Spinal cord (tissue), 10 donors: ENCODE data around the gene MAP7. TPM values are rescaled to one million over a fixed set of nuclear protein-coding genes. Genes with fewer than 3 reads are reported as not detected.

ENCODE experiments used
- DNase-seq, 6 donors: peaks; one replicate each; pipeline versions ENCODE4 v3.0.0 to v3.0.0-alpha.2; 2013 to 2015; ENCODE audit warnings: low spot score in 6 of 6, low read depth in 4 of 6
- H3K27ac ChIP-seq: one replicate; pipeline ENCODE4 v1.5.1; 2013; ENCODE audit warnings: low read depth, low read length, control low read depth
- H3K27me3 ChIP-seq: one replicate; pipeline ENCODE4 v1.6.1; 2013; ENCODE audit warnings: low read length; ENCODE audit not compliant: control insufficient read depth, insufficient read depth
- H3K36me3 ChIP-seq: one replicate; pipeline ENCODE4 v1.6.1; 2013; ENCODE audit warnings: low read length; ENCODE audit not compliant: control insufficient read depth, insufficient read depth
- H3K4me1 ChIP-seq: one replicate; pipeline ENCODE4 v1.6.1; 2013; ENCODE audit warnings: low read length; ENCODE audit not compliant: control insufficient read depth, insufficient read depth
- H3K4me3 ChIP-seq: one replicate; pipeline ENCODE4 v1.5.1; 2013; ENCODE audit warnings: low read depth, low read length, control low read depth
- H3K9me3 ChIP-seq: one replicate; pipeline ENCODE4 v1.6.1; 2013; ENCODE audit warnings: low read length; ENCODE audit not compliant: control insufficient read depth, insufficient read depth
- whole genome bisulfite sequencing: methylation state at CpG from one replicate; pipeline ENCODE4 v1.1.5; 2013; ENCODE audit warnings: missing lambda C conversion rate; ENCODE audit not compliant: insufficient coverage; 5-methylcytosine and 5-hydroxymethylcytosine counted together
- polyA plus RNA-seq, 2 donors: library from polyadenylated mRNA; unstranded; fragments of 120-200 nt; gene quantifications; one replicate each; pipeline ENCODE4 v1.2.1, GENCODE V29; 2013; ENCODE audit not compliant: insufficient read length in 2 of 2
- total RNA-seq, 2 donors: library from RNA; depleted of rRNA in 1 of 2; stranded (reverse); fragments of 120-200 nt in 1 of 2; fragments of >200 nt in 1 of 2; gene quantifications; one replicate each; pipeline versions ENCODE4 v1.2.3 to v1.2.4, GENCODE V29; 2013 to 2014
- donor health status: healthy.

Gene MAP7
- total and polyA plus RNA-seq, 4 donors, result 9.9 to 19.7 (median 13.9) TPM

DNA sequence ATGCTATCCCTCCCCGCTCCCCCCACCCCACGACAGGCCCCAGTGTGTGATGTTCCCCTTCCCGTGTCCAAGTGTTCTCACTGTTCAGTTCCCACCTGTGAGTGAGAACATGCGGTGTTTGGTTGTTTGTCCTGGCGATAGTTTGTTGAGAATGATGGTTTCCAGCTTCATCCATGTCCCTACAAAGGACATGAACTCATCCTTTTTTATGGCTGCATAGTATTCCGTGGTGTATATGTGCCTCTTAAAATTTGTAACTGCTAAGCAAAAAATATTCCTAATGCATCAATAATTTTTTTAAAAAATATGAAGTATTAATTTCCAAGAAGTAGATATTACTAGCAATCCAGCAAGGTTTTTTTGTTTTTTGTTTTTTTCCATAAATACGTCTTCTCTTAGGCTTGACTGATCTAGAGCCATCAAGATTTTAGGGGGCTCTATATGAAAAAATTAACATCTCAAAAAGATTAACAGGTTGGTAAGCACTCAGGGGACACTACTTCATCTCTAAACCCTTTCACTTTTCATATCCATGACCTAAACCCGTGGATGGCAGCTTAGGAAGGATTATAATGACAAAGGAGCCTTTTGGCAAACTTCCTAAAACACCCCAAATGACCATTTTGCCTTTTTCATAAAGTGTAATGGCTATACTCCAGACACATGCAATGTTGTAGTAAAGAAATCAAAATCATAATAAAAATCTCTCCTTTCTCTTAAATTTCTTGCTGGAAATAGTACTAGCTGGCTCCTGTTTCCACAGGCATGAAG, 14.2 kb downstream of the MAP7 start:
- no CpG with 5 or more reads among the region's 8 CpGs for WGBS
- Histone ChIP-seq H3K36me3 (no peaks in the 10 kb centered on the region), H3K27ac (no peak overlapping the region)

DNA sequence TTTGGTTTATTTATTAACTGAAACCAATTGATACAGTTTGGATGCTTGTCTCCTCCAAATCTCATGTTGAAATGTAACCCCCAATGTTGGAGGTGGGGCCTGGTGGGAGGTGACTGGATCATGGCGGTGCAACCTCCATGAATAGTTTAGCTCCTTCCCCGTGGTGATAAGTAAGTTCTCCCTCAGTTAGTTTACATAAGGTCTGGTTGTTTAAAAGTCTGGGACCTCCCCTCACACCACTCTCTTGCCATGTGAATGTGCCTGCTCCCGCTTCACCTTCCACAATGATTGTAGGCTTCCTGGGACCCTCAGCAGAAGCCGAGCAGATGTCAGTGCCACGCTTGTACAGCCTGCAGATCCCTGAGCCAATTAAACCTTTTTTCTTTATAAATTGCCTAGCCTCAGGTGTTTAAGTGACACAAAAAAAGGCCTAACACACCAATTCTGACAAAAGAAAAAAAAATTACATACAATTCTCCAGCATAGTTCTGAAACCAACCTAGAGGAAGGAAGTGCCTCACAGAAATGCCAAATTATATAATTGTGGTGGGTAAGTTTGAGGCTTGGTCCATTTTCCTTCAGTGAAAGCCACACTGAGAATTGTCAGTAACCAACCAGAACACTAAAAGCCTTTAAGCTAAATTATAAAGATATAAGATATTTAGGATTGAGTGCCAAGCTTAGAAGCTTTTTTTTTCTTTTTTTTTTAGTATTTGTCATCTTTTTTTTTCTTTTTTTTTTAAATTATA, 15.0 kb downstream of the MAP7 start:
- Histone ChIP-seq H3K4me3 (no peak overlapping the region), H3K27me3 (no peaks in the 10 kb centered on the region), H3K36me3 (no peaks in the 10 kb centered on the region), H3K4me1 (no peaks in the 10 kb centered on the region), H3K27ac (no peak overlapping the region), H3K9me3 (no peaks in the 10 kb centered on the region)
- DNase-seq, result no peak
- 100% methylated on average over 1 of the region's 5 CpGs for WGBS

More for the DNA sequence above, 14.2 kb downstream of the MAP7 start:
- Histone ChIP-seq H3K27me3 (no peaks in the 10 kb centered on the region), H3K4me1 (no peaks in the 10 kb centered on the region), H3K4me3 (no peak overlapping the region), H3K9me3 (no peaks in the 10 kb centered on the region)
- peak in 1 of 6 donors; percentile 61 for DNase-seq

DNA sequence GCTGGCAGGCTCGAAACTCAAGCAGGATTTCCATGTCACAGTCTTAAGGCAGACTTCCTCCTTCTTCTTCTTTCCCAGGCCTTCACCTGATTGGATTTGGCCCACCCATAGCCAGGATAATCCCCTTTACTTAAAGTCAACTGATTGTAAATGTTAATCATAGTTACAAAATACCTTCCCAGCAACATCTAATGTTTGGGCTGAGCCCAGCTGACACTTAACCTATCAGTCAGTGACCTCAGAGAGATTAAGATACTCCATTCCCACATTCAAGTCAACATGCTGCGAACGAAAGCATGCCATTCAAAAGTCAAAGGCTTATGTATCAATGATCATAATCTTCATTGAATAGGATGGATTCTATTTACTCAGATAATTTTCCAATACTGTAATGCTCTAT, 16.0 kb downstream of the MAP7 start:
- no peaks in the 10 kb centered on the region for H3K4me1 ChIP-seq
- H3K27ac ChIP-seq, result no peak overlapping the region
- no peaks in the 10 kb centered on the region for H3K27me3 ChIP-seq
- DNase-seq, result no peak
- 50% methylated on average over 1 of the region's 3 CpGs for WGBS
- H3K4me3 ChIP-seq, result no peak overlapping the region
- no peaks in the 10 kb centered on the region for H3K9me3 ChIP-seq
- H3K36me3 ChIP-seq, result no peaks in the 10 kb centered on the region

DNA sequence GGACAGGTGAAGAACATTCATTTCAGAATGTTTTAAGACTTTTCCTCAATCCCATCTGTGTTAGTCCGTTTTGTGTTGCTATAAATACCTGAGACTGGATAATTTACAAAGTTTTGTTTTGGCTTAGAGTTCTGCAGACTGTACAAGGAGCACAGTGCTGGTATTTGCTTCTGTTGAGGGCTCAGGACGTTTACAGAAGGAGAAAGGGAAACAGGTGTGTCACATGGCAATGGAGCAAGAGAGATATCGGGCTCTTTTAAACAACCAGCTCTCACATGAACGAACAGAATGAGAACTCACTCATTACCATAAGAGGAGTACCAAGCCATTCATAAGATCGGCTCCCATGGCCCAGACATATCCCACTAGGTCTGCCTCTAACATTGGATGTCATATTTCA, 16.7 kb downstream of the MAP7 start:
- 73% methylated on average over 4 of the region's 5 CpGs for WGBS
- H3K27me3 ChIP-seq, result no peaks in the 10 kb centered on the region
- DNase-seq, result no peak

DNA sequence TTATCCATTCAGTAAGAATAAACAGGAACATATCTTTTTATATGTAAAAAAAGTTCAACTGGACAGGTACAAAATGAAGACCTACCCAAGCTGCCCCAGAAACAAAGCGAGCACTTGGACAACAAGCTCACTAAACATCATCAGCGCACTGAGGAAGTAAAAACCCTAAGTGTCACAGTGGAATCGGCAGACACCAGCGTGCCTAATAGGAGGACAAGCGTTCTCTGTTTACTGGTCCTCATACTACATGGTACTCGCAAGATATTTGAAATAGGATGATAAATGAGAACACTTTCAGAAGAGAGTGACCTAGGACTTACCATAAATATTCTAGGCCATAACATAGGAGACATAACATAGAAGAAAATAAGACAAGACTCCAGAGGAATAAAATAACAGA, 18.2 kb downstream of the MAP7 start:
- Histone ChIP-seq H3K27me3 (no peaks in the 10 kb centered on the region), H3K4me3 (no peak overlapping the region), H3K4me1 (peaks cover under 1% of the 10 kb centered on the region), H3K9me3 (no peaks in the 10 kb centered on the region), H3K36me3 (no peaks in the 10 kb centered on the region), H3K27ac (no peak overlapping the region)
- WGBS, result 83% methylated on average over 2 of the region's 6 CpGs
- no peak for DNase-seq

More for the DNA sequence above, 16.7 kb downstream of the MAP7 start:
- Histone ChIP-seq H3K9me3 (no peaks in the 10 kb centered on the region), H3K36me3 (no peaks in the 10 kb centered on the region), H3K27ac (no peak overlapping the region), H3K4me1 (no peaks in the 10 kb centered on the region), H3K4me3 (no peak overlapping the region)

DNA sequence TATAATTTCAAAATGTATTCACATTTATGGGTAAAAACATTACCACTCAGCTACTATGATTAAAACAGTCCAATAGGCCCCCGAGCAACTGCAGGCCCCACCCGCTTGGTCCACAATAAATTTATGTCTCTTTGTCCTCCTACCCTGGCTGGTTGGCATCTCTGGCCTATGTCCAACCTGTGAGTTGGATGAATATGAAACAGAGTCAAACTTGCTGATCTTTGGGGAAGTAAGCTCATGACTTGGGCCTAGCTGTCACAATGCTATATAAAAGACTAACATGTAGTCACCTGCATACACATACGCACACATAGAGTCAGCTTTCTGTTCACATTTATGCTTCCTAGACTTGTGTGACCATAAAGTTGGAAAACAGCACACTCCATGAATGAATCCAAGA, 20.5 kb downstream of the MAP7 start:
- WGBS, result 100% methylated on average over 1 of the region's 3 CpGs
- Histone ChIP-seq H3K27ac (no peak overlapping the region), H3K9me3 (no peaks in the 10 kb centered on the region), H3K27me3 (no peaks in the 10 kb centered on the region), H3K4me3 (no peak overlapping the region), H3K4me1 (peaks cover 11% of the 10 kb centered on the region), H3K36me3 (no peaks in the 10 kb centered on the region)
- DNase-seq, result no peak

DNA sequence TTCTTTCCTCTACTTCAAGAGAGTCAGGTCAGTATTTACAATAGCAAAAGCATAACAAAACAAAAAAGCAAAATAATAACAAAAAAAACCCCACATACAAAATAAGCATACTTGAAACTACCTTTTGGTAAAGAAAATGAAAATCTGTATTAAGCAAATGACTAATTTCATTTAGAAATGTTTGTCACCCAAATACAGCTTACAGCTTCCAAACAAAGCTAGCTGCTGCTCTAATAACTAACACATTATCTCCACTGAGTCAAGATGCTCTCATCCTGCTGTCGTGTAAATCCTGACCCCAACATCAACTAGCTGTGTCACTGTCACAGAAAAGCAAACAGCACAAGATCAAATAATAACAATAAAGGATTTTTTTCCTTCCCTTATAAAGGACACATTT, 21.7 kb downstream of the MAP7 start:
- H3K27ac ChIP-seq, result no peak overlapping the region
- H3K36me3 ChIP-seq, result no peaks in the 10 kb centered on the region
- H3K4me1 ChIP-seq, result peaks cover 11% of the 10 kb centered on the region
- no CpG with 5 or more reads among the region's 1 CpG for WGBS
- DNase-seq, result no peak
- no peaks in the 10 kb centered on the region for H3K9me3 ChIP-seq
- no peaks in the 10 kb centered on the region for H3K27me3 ChIP-seq
- H3K4me3 ChIP-seq, result no peak overlapping the region

DNA sequence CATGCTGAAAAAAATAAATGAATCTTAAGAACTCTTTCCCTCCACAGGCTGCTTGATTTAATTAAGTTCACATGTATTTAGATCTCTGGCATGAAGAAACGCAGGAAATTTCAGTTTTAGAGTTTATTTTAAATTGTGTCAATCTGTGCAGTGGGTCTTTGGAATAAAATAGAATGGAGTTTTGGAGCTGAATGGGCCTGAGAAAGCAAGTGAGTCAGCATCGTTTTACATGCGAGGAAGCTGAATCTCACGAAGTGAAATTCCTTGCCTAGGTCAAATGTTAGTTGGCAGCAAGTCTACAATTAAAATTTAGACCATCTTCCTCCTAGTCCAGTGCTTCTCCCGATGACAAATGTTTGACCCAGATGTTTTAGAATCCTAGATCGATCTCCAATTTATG, 22.4 kb downstream of the MAP7 start:
- no peak for DNase-seq
- WGBS, result no CpG with 5 or more reads among the region's 6 CpGs
- Histone ChIP-seq H3K9me3 (no peaks in the 10 kb centered on the region), H3K4me1 (peaks cover 11% of the 10 kb centered on the region), H3K4me3 (no peak overlapping the region), H3K36me3 (no peaks in the 10 kb centered on the region), H3K27me3 (no peaks in the 10 kb centered on the region), H3K27ac (no peak overlapping the region)

DNA sequence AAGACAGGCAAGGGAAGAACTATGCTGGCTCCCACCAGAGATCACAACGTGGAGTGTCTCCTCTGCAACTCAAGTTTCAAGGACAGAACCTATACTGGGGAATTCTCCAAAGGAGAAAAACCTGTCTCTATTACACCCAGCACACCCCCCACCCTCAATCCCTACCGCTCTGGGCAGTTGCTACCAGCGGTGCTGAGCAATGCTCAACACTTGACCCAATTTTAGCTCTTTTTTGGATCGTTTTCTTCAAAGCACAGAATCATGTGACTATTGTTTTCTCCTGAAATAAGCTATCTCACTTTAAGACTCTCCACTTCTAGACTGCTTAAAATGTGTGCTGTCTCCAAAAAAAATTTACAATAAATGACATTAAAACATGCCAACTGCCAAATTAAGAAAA, 23.3 kb downstream of the MAP7 start:
- DNase-seq, result no peak
- no peaks in the 10 kb centered on the region for H3K9me3 ChIP-seq
- 32% methylated on average over 4 of the region's 4 CpGs for WGBS
- peak overlapping the region; percentile 8 for H3K27ac ChIP-seq
- peaks cover 11% of the 10 kb centered on the region for H3K4me1 ChIP-seq
- no peak overlapping the region for H3K4me3 ChIP-seq
- no peaks in the 10 kb centered on the region for H3K27me3 ChIP-seq
- no peaks in the 10 kb centered on the region for H3K36me3 ChIP-seq
